Measurements from ENCODE around the gene LIPN.

Gene LIPN

DNA sequence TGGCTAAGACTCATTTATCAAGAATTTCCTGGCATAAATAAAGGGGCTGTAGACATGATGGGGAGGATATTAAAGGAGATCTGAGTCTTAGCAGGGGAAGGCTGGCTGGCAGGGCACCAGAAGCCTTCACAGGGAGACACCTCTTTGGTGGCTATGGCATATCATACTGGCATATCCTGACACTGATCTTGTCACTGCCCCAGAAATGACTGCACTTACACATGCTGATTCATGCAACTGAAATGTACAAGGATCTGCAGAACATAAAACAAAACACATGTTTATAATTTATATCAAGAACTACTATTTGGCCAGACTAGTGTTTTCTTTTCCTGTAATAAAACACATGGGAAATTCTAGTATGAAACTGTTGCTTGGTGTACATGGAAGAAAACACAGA is 5.5 kb upstream of the LIPN start:
- peak; percentile 15 for DNase-seq (ENCODE audit: low read depth, low spot score)
- no peak overlapping the region for H3K4me3 ChIP-seq (ENCODE audit: low read depth, low read length)
- TF ChIP-seq, protein P1, sequence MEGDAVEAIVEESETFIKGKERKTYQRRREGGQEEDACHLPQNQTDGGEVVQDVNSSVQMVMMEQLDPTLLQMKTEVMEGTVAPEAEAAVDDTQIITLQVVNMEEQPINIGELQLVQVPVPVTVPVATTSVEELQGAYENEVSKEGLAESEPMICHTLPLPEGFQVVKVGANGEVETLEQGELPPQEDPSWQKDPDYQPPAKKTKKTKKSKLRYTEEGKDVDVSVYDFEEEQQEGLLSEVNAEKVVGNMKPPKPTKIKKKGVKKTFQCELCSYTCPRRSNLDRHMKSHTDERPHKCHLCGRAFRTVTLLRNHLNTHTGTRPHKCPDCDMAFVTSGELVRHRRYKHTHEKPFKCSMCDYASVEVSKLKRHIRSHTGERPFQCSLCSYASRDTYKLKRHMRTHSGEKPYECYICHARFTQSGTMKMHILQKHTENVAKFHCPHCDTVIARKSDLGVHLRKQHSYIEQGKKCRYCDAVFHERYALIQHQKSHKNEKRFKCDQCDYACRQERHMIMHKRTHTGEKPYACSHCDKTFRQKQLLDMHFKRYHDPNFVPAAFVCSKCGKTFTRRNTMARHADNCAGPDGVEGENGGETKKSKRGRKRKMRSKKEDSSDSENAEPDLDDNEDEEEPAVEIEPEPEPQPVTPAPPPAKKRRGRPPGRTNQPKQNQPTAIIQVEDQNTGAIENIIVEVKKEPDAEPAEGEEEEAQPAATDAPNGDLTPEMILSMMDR (IDR thresholded peaks at IDR 0.05; ENCODE audit: low read depth, low read length): no peak
- in situ Hi-C loops (cut with HindIII; ENCODE audit: low sequenced_read_pairs): no loop called here

DNA sequence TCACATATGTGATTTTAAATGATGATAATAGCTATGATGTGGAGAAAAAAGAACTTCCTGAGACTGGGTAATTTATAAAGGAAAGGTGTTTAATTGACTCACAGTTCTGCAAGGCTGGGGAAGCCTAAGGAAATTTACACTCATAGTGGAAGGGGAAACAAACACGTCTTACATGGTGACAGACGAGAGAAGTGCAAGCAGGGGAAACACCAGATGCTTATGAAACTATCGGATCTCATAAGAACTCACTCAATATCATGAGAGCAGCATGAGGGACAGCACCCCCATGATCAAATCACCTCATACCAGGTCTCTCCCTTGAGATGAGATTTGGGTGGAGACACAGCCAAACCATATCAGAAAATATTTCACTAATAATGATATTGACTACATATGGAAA is 4.1 kb upstream of the LIPN start:
- no peak for DNase-seq (ENCODE audit: low read depth, low spot score)
- TF ChIP-seq, protein P1 (IDR thresholded peaks at IDR 0.05; ENCODE audit: low read depth, low read length): no peak
- in situ Hi-C loops (cut with HindIII; ENCODE audit: low sequenced_read_pairs): no loop called here
- no peak overlapping the region for H3K4me3 ChIP-seq (ENCODE audit: low read depth, low read length)

- in situ Hi-C loops (cut with HindIII; ENCODE audit: low sequenced_read_pairs): no loop called here
- no peak overlapping the region for H3K4me3 ChIP-seq (ENCODE audit: low read depth, low read length)
- TF ChIP-seq, protein P1 (IDR thresholded peaks at IDR 0.05; ENCODE audit: low read depth, low read length): no peak
- no peak for DNase-seq (ENCODE audit: low read depth, low spot score)
These were observed 3.2 kb upstream of the LIPN start for GRCh38 chr10:88756660-88757059.

DNA sequence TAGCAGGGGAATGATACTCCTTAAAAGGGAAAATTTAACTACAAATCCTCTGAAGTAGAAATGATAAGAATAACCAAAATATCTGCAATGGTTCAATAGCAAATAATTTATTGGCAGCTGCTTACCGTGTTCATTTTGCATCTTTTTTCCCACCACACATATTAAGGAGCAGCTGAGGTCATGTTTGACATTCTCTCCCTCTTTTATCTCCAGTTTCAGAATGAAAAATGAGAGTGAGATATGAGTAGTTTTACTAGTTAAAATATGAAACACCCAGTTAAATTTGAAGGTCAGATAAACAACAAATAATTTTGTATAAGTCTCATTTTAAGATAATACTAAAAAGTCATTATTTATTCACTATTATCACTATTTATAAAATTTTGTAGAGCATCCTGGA is 3.1 kb downstream of the LIPN start:
- in situ Hi-C loops (cut with HindIII; ENCODE audit: low sequenced_read_pairs): no loop called here
- no peak for DNase-seq (ENCODE audit: low read depth, low spot score)
- TF ChIP-seq, protein P1 (IDR thresholded peaks at IDR 0.05; ENCODE audit: low read depth, low read length): no peak
- H3K4me3 ChIP-seq (ENCODE audit: low read depth, low read length): no peak overlapping the region

DNA sequence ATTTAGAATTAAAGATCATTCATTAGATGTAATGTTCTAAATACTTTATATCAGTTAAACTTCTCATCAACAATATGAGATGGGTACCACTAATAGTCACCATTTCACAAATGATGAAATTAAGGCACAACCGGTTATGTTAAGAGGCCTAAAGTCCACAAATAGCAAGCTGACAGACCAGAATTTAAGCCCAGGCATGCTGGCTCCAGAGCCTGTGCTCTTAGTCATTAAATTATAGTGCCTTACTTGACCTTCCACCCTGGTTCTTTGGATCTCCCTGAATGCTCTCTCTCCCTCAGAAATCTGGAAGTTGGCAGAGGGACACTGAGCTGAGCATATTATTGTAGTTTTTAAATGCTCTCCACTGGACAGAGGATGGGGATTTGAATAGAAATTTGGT is 3.6 kb downstream of the LIPN start:
- TF ChIP-seq, protein P1 (IDR thresholded peaks at IDR 0.05; ENCODE audit: low read depth, low read length): no peak
- no peak for DNase-seq (ENCODE audit: low read depth, low spot score)
- in situ Hi-C loops (cut with HindIII; ENCODE audit: low sequenced_read_pairs): no loop called here
- H3K4me3 ChIP-seq (ENCODE audit: low read depth, low read length): no peak overlapping the region

DNA sequence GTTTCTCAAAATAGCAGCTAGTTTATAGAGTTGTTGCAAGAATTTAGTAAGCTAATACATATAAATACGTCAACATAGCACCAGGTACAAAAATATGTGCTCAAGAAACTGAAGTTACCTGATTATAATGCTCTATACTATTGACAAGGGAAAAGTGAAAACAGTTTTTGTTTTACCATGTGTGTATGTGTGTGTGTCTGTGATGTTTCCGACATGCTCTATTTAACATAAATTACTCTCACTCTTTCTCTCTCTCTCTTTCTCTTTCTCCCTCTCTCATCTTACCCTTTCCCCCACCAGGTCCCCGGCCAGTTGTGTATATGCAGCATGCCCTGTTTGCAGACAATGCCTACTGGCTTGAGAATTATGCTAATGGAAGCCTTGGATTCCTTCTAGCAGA is 4.3 kb downstream of the LIPN start:
- H3K4me3 ChIP-seq (ENCODE audit: low read depth, low read length): no peak overlapping the region
- no peak for DNase-seq (ENCODE audit: low read depth, low spot score)
- in situ Hi-C loops (cut with HindIII; ENCODE audit: low sequenced_read_pairs): no loop called here
- TF ChIP-seq, protein P1 (IDR thresholded peaks at IDR 0.05; ENCODE audit: low read depth, low read length): no peak

- no peak for DNase-seq (ENCODE audit: low read depth, low spot score)
These were observed 6.0 kb downstream of the LIPN start for GRCh38 chr10:88765816-88766215.

More at GRCh38 chr10:88765816-88766215, 6.0 kb downstream of the LIPN start:
- H3K4me3 ChIP-seq (ENCODE audit: low read depth, low read length): no peak overlapping the region
- in situ Hi-C loops (cut with HindIII; ENCODE audit: low sequenced_read_pairs): no loop called here
- TF ChIP-seq, protein P1 (IDR thresholded peaks at IDR 0.05; ENCODE audit: low read depth, low read length): no peak

All from astrocyte of the spinal cord (primary cell).